Stimulated activated CD8-positive, alpha-beta memory T cell treated with anti-CD3 and anti-CD28 coated beads, Interleukin-4, amount 100 ng/mL, for 24 hours (primary cell): ENCODE measurements around the gene QSOX1.
A peak's percentile ranks its signal among the peaks of the same experiment; 100 is the strongest.

ENCODE experiments used
- DNase-seq: peaks from one replicate; pipeline ENCODE4 v3.0.0-alpha.2; 2020; ENCODE audit warnings: low read depth

The QSOX1 gene

DNA sequence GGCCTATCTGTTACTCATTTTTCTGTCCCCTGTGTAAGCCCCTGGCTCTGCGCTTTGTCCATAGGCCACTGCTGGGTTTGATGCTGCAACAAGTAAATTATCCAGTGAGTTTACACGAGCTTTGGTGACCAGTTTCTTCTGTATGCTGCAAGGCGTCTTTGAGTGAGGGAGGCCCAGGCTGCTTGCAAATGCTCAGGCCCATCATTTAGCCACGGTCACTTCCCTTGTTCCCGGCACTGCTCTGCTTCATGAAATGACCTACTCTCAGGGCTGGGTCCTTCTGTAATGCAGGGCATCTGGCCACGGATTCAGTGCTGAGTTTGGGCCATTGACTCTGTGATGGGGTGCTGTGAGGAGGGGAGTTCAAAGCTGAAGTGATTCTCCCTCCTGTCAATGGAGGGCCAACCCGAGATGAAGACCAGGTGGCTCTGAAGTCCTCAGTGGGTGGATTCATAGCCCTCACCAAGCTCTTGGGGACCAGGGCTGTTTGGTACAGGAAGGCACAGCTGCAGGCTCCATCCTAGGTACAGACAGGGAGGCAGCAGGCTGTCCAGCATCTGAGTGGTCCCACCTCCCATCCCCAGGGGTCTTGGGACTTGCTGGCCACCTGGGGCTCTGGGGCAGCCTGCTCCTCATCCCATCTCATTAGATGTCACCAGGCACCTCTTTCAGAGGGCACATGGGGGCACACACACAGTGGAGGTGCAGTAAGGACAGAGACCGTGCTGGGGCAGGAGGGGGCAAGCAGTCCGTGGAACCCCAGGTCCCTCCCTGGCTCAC, 97.0 kb downstream of the QSOX1 start:
- DNase-seq = no peak

DNA sequence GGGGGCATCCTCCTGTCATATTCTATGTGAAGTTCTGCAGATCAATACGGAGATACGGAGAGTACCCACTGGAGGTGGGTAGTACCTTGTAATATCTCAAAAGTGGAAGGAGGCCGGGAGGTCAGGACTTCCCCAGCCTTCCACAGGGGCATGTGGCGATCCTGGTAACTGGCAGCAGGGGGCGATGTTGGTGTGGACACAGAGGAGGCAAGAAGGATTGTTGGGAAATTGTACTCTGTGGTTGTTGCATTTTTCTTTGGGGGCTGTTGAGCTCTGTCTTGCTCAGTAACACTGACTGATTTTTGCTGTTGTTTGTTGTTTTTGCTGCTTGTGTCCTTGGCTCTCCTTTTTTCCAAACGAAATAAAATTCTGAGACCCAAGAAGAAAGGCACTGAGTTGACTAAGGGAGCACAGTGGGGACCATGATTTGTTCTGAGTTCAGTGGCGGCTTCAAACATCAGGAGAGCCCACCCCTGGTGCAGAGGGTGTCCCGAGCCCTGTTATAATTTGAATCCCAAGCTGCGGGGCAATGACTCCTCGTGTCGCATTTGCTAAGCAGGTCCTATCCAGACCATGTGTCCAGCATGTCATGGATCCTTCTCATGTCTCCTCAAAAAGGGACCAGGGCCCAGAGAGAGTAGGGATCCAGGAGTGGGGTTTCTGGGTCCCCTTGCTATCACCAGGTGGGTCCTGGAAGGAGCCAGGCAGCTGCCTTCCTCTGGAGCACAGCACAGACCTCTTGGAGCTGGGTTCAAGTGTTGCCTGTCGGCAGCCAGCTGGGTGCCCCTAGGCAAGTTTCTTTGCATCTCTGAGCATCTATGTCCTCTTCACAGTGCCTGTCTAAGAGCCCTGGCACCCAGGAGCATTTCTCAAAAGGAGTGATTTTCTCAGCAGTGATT, 98.2 kb downstream of the QSOX1 start:
- DNase-seq = peak; percentile 48
